Measurements from ENCODE around the gene MIA2.
"Not testable (repeated sequence)": the region's sequence is repeated elsewhere in the genome, so short reads cannot be mapped to it uniquely, and the experiment has no call there.

MIA2 gene, protein sequence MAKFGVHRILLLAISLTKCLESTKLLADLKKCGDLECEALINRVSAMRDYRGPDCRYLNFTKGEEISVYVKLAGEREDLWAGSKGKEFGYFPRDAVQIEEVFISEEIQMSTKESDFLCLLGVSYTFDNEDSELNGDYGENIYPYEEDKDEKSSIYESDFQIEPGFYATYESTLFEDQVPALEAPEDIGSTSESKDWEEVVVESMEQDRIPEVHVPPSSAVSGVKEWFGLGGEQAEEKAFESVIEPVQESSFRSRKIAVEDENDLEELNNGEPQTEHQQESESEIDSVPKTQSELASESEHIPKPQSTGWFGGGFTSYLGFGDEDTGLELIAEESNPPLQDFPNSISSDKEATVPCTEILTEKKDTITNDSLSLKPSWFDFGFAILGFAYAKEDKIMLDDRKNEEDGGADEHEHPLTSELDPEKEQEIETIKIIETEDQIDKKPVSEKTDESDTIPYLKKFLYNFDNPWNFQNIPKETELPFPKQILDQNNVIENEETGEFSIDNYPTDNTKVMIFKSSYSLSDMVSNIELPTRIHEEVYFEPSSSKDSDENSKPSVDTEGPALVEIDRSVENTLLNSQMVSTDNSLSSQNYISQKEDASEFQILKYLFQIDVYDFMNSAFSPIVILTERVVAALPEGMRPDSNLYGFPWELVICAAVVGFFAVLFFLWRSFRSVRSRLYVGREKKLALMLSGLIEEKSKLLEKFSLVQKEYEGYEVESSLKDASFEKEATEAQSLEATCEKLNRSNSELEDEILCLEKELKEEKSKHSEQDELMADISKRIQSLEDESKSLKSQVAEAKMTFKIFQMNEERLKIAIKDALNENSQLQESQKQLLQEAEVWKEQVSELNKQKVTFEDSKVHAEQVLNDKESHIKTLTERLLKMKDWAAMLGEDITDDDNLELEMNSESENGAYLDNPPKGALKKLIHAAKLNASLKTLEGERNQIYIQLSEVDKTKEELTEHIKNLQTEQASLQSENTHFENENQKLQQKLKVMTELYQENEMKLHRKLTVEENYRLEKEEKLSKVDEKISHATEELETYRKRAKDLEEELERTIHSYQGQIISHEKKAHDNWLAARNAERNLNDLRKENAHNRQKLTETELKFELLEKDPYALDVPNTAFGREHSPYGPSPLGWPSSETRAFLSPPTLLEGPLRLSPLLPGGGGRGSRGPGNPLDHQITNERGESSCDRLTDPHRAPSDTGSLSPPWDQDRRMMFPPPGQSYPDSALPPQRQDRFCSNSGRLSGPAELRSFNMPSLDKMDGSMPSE (N-terminal part only)

DNA sequence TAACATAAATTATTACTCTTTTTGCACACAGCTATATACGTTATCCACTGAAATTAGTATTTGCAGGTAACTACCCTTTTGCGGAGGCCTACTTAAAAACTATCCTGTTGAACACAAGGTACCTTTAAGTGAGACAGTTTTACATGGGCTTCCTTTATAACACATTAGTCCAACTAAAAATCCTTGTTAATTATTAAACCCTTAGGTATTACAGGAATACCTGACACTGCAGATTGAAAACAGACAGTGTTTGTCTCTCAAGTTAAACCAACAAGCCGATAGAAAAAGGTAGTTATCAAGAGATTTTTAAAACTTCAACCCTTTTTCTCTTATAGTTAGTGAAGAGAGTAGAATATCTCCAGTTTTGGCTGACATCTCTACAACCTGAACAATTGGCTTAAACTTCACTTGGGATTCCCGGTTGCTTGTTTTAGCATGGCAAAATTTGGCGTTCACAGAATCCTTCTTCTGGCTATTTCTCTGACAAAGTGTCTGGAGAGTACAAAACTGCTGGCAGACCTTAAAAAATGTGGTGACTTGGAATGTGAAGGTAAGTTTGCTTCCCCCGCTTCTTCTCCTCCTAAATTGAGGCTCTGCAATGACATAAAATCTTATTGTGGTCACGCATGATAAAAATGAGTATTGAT lies at the start of gene MIA2:
Gene MIA2 (plus strand): TSS at position 236 of the 647 bp plus-strand sequence. CDS start 200 bp downstream, at position 436.
- no peak for DNase-seq

DNA sequence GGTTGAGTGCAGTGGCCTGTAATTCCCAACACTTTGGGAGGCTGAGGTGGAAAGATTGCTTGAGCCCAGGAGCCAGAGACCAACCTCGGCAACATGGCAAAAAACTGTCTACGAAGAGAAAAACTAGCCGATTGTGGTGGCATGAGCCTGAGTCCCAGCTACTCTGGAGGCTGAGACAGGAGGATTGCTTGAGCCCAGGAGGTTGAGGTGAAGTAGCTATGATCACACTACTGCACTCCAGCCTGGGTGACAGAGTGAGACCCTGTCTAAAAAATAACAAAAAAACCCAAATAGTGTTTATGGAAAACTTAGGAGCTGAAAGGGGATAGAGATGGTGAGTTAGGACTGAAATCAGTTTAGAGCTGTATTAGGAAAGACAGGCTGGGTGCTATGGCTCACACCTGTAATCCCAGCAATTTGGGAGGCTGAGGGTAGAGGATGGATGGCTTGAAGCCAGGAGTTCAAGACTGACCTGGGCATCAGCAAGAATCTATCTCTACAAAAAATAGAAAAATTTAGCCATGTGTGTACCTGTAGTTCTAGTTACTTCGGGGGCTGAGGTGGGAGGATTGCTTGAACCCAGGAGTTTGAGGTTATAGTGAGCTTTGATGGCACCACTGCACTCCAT lies 49.0 kb upstream of the MIA2 start:
- DNase-seq, result no peak

DNA sequence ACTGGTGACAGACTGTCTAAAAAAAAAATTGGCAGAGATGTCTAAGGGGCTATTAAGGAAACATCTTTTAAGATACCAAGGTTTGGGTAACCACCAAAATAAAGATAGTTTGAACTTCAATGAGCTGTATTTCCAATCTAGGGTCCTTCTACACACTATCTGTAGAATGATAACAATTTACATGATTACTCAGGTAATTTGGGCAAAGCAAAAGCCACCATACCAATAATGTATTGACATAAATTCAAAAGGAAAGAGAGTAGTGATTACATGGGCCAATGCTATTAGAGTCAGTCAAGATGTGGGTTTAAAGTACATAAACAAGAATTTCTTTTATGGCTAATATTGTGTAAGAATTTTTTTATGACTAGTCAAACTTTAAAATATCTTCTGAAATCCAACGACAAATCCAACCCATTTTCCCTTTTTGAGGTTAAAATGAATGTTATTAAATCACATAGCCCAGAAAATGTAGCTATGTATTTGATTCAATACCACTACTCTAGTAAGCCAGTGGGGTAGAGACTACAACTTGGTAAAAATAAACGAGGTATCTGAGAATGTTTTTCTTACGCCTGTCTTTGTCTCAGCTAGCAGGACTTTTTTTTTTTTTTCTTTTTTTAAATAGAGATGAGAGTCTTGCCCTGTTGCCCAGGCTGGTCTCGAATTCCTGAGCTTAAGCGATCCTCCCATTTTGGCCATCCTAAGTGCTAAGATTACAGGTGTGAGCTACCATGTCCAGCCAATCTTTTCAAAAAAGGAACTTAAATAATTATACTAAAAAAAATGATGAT lies 48.3 kb upstream of the MIA2 start:
- DNase-seq, result no peak

DNA sequence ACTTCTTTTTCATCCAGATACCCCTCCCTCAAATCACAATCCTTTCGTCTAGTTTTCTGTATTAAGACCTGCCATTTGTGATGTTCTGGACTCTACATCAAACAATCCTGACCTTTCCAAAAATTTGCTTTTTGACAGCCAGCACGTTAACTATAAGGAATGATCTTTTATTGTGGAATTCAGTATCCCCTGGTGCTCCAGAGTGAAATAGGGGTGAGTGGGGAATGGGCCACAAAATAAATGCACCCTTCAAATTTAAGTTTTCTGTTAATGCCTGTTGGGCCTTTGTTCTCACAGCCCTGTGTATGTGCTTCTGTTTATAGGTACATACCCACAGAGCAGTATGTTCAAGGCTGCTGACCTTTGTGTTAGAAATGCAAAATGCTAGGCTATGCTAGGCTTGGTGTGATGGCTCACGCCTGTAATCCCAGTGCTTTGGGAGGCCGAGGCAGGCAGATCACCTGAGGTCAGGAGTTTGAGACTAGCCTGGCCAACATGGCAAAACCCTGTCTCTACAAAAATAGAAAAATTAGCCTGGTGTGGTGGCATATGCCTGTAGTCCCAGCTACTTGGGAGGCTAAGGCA lies 46.7 kb upstream of the MIA2 start:
- no peak for DNase-seq

- DNase-seq, result no peak
Measured at GRCh38 chr14:39203659-39204606, 29.8 kb upstream of the MIA2 start.

GRCh38 chr14:39207430-39207829 lies 26.3 kb upstream of the MIA2 start:
- DNase-seq, result not testable (repeated sequence)

DNA sequence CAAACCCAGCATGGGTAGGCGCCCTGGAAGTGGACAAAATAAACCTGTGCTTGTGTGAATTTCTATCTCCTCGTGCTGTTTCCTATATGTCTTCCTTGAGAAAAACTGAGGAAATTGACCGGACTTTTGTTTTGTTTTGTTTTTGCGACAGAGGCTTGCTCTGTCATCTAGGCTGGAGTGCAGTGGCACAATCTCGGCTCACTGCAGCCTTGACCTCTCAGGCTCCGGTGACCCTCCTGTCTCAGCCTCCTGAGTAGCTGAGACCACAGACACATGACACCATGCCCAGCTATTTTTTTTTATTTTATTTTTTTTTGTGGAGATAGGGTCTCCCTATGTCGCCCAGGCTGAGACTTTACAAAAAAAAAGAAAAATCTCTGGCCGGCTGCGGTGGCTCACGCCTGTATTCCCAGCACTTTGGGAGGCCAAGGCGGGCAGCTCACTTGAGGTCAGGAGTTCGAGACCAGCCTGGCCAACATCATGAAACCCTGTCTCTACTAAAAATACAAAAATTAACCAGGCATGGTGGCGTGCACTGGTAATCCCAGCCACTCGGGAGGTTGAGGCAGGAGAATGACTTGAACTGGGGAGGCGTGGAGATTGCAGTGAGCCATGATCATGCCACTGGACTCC lies 22.5 kb upstream of the MIA2 start:
- DNase-seq, result no peak

GRCh38 chr14:39212034-39212433 lies 21.7 kb upstream of the MIA2 start:
- DNase-seq, result no peak

- no peak for DNase-seq
Measured at GRCh38 chr14:39212693-39213092, 21.0 kb upstream of the MIA2 start.

DNA sequence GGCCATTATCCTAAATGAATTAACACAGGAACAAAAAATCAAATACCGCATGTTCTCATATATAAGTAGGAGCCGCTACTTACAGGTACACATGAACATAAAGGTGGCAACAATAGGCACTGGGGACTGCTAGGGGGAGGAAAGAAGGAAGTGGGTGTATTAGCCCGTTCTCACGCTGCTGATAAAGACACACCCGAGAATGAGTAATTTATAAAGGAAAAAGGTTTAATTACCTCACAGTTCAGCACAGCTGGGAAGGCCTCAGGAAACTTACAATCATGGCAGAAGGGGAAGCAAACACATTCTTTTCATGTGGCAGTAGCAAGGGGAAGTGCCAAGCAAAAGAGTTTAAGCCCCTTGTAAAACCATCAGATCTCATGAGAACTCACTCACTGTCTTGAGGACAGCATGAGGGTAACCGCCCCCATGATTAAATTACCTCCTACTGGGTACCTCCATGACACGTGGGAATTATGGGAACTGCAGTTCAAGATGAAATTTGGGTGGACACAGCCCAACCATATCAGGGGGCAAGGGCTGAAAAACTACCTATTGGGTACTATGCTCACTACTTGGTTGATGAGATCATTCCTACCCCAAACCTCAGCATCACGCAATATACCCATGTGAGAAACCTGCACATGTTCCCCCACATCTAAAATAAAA lies 16.4 kb upstream of the MIA2 start:
- no peak for DNase-seq

DNA sequence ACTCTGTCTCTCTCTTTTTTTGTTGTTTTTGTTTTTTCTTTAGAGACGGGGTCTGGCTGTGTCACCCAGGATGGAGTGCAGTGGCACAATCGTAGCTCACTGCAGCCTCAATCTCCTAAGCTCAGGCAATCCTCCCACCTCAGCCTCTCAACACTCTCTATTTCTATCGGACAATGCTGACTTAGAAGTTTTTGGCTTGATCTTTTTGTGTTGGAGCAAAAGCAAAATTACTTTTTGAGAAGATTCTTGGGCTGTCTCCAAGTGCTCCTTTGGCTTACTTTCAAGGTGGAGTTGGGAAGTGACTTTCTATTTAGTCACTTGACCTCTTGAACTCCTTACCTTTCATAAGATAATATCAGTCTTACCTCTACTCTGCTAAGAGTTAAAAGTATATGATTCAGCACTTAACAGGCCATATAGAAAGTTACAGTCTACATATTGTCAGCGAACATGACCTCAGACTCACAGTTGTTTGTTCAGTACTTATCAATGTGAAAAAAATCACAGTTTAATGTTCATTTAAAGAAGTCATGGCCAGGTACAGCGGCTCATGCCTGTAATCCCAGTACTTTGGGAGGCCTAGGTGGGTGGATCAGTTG lies 15.4 kb upstream of the MIA2 start:
- no peak for DNase-seq

DNA sequence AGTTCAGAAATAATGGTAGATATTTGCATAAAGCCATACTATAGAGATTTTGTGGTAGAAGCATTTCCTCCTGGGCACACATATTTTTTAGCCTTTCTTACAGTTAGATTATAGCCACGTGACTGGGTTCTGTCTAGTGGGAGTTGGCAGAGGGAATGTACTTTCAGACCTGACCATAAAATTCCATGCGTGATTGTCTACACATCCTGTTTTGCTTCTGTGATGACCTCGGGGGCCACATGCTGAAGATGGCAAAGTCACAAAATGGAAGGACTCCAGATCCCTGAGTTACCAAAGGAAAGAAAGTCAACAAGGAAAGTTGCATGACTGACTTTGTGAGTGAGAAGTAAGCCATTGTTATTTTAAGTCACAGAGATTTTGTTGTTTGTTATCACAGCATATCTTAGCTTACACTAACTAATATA lies 14.6 kb upstream of the MIA2 start:
- no peak for DNase-seq

GRCh38 chr14:39220473-39220872 lies 13.2 kb upstream of the MIA2 start:
- DNase-seq, result not testable (repeated sequence)

DNA sequence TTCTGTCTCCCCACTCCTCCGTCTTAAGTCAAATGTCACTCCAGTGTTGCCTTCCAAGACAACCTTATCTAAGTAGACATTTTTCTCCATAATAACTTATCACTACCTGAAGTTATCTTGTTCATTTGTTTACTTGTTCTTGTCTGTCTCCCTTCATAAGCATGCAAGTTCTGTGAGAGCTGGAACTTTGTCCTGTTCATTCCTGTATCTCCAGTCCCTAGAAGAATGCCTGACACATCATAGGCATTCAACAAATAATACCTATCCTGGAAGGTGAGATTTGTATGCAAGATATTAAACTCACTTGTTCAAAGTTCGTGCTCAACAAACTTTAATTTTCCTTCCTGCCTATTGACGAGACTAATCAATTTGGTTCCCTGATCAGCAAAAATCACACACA lies 5.7 kb upstream of the MIA2 start:
- DNase-seq, result no peak

DNA sequence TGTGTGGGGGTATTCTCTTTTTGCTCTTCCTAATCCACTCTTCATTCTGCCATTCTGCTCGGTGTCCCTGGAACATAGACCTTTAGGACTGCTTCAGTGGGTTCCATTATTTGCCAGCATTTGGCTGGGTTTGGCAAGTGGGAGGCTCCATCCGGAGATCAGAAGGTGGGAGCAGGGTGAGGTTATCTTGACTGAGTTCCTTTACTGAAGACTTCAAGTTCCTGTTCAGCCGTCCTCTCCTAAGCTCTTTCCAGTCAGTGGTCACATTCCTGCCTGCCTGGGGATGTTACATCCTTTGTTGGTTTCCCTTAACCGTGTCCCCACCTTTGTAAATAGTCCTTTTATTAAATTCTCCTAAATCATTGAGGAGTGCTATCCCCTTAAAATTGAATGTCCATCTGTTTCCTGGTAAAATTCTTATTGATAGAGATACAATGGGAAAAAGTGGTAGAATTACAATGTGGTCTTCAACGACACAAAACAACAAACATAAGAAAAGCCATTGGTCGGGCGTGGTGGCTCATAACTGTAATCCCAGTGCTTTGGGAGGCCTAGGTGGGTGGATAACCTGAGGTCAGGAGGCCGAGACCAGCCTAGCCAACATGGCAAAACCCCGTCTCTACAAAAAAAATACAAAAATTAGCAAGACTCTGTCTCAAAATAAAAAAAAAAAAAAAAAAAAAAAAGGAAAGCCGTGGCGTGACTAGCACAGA lies 5.0 kb upstream of the MIA2 start:
- DNase-seq, result no peak

DNA sequence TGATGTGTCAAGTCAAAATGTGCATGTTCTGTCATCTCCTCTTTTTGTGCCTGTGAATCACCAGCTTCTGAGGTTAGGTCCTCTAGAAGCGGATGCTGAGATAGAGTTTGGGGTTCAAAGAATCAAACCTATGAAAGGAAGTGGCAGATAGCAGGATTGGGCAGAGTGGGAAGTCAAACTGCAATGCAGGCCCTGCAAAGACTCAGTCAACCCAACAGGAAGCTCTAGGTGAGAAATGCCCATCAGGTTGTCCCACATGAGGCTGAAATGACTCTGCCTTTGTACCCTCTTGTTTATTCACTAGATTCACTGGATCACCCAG lies 4.5 kb upstream of the MIA2 start:
- DNase-seq, result no peak

DNA sequence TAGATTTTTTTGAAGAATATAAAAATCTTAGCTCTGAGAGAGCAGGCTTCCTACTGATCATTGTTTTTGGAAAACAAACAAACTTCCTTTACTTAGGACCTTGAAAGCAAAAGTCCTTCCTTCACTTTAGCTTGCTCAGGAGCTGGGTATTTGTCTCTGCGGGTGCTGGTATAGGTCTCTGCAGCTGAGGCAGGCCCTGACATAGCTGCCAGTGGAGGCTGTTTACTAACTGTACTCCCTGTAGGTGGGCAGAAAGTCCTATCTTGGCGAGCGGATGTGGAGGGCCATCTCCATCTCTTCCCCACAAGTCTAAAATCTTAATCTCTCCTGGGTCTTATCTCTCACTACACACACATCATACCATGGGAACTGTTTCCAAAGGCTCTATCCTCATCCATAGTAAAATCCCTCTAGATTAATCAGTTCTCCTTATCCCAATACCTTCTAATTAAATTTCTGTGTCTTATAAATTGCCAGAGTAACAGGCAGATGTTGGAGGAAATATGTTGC lies 4.1 kb upstream of the MIA2 start:
- DNase-seq, result no peak

Data from DMS153 (cell line).